HK-2 (cell line): ENCODE results near the gene ACOX3.

Experiments
- DNase-seq: peaks from one replicate; pipeline ENCODE4 v3.0.0-alpha.2; 2018; ENCODE audit not compliant: unreplicated experiment

The ACOX3 gene

DNA sequence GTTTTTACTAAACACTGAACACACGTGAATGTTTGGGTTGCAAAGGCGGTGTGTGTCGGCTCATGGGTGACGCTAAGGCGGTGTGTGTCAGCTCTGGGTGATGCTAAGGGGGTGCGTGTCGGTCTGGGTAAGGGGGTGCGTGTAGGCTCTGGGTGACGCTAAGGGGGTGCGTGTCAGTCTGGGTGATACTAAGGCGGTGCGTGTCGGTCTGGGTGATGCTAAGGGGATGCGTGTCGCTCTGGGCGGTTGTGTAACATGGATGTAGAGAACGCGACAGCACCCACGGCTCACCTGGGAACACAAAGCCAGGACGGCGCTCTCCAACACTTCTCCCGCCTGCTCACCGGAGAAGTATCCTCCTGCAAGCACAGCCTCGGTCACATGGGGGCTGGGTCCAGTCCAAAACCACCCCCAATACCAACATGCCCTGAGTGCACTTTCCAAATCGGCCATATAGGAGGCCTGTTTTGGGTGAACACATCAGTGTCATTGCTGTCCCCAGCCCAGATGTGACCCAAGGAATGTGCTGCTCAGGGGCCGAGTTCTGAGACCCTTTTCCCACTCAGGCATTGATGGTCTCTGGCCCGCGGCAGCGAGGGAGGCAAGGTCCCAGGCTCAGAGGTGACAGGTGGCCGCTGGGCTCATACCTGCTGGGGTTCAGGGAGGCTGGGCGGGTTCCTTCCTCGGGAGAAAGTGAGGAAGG lies 67.1 kb downstream of the ACOX3 start:
- no peak for DNase-seq

- DNase-seq, result no peak
Measured at GRCh38 chr4:8372506-8372905, 68.0 kb downstream of the ACOX3 start.

GRCh38 chr4:8371596-8371995 lies 68.9 kb downstream of the ACOX3 start:
- DNase-seq, result no peak

DNA sequence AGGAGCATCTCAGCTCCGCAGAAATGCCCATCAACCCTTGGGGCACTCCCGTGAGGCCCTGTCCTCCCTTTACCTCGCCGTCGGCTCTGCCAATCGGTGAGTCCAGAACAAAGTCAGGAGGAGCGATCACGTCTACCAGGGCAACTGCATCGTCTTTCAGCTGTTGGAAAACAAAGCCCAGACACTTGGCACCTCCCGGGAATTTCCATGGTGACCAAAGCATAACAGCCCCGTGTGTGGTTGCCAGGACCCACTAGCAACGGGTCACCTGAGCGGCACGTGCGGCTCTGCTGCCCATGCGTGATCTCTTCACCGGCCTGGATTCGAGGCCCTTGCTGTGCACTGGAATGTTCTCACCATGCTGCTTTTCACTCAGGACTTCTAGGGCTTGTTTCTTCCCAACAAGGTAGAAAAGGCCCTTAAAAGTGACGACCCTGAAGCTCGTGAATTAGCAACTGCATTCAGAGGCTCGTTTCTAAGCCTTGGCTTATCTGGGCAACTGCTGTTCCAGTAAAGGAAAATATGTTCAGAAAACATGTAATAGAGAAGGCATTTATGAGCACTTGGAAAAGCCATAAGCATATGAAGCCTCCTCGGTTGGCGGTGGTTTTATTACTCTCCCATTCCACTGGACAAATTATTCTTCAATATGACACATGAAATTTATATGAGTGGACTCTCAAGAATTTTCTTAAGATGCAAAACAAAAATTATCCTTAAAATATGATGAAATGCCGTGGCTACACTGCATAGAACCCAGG lies 69.5 kb downstream of the ACOX3 start:
- no peak for DNase-seq

DNA sequence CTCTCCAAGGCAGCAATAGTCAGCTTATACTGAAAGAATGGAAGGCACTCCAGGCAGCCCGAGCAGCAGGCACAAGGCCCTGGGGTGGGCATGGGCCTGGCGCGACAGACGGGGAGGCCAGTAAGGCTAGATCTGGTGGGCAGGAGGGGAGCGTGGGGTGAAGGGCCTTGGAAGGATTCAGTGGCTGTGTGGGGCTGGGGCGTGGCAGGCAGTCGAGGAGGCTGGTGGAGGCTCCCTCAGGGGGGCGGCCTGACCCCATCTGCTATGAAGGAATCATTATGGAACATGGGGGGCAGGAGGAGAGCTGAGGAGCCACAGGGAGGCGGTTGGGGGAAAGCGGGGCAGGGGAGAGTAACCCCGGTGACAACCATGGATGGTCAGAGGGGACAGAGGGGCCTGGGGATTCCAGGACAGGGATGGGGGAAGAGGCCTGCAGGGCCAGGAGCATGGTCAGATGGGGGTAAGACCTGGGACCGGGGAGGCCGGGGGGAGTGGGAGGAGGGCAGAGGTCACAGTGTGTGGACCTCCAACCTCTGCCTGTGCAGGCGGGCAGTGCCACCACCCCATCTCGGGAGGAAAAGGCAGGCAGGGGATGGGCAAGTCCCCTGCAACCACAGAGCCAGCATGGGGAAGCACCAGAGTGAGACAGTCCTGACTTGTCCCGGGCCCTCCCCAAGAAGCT lies 70.3 kb downstream of the ACOX3 start:
- no peak for DNase-seq

DNA sequence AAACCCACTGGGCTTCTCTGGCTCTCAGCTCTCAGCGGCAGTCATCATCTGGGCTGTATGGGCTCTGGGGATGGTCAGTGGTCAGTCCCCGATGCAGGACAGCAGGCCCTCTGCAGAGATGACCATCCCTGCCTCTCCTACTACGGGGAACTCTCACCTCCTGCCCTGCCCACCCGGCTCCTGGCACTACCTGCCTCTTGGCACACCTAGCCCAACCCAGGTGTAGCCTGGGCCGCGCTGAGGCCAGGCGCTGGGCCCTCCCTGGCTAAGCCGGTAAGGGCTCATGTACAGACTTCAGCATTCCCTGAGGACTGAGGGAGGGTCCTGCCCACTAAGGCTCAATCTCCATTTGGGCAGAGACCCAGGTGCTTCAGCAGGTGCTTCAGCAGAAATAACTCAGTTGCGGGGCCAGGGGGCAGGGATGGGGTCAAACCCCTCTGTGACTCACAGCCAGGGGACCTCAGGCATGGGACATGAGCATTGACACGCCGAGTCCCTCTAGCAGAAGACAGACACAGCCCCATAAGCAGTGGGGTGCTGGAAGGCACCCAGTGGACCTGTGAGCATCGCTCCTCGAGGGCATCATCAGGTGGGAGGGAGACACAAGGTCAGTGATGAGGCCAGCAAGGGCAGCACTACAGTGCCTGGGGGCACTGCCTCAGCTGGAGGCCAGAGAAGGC lies 71.0 kb downstream of the ACOX3 start:
- DNase-seq, result no peak

DNA sequence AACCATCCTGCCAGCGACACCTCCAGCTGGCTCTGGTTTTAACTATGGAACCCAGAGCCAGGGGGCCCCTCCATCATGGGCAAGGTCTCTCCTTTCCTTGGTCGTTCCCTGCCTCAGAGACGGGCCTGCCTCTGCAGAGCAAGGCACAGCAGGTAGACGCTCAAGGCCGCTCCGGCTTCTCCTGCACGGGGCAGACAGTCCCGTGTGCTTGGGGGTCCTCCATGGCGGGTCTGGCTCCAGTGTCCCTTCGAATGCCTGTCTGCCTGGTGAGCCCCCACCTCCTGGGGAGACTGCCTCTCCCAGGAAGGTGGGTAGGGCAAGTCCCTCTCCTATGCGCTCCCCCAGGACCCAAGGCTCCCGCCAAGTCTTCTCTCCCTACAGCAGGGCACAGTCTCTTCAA lies 71.5 kb downstream of the ACOX3 start:
- no peak for DNase-seq

DNA sequence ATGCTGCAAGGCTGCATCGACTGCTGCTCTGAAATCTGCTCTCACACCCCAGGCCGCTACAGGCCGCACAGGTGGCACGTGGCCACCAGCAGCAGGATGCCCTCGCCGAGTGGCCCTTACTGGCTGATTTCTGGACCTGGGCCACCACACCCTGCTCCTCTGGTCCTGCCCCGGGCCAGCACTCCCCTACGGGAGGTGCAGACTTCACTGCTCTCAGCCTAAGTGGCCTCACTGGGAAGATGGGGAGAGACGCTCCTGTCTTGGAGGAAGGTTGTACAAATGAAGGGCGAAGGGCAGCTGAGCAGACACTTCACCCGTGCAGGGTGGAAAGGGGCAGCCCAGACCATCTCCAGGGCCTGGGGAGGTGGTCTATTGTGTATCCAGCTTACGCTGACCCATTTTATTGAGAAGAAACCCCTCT lies 72.5 kb downstream of the ACOX3 start:
- no peak for DNase-seq

GRCh38 chr4:8366601-8367000 lies 73.9 kb downstream of the ACOX3 start:
- no peak for DNase-seq

DNA sequence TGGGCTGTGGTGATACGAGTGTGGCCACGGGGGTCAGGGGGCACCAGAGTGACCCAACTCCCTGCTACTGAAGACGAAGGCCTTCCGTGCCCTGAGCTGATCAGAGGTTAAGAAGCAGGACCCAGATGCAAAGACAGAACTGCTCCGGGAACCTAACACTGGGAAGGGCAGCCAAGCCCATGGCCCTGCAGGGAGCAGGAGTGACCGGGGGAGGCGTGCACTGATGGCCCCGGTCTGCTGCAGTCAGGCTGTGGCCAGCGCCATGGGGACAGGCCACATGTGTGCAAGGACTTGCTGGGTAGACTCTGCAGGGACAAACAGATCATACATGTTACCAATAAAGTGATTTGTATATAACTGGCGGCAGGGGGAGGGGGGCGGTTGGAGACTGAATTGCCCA lies 74.6 kb downstream of the ACOX3 start:
- no peak for DNase-seq

GRCh38 chr4:8365353-8365752 lies 75.2 kb downstream of the ACOX3 start:
- no peak for DNase-seq

- no peak for DNase-seq
Measured at GRCh38 chr4:8364848-8365350, 75.6 kb downstream of the ACOX3 start.

- DNase-seq, result no peak
Measured at GRCh38 chr4:8364141-8364540, 76.4 kb downstream of the ACOX3 start.

GRCh38 chr4:8362483-8362882 lies 78.0 kb downstream of the ACOX3 start:
- DNase-seq, result no peak

GRCh38 chr4:8359193-8359592 lies 81.3 kb downstream of the ACOX3 start:
- DNase-seq, result no peak

DNA sequence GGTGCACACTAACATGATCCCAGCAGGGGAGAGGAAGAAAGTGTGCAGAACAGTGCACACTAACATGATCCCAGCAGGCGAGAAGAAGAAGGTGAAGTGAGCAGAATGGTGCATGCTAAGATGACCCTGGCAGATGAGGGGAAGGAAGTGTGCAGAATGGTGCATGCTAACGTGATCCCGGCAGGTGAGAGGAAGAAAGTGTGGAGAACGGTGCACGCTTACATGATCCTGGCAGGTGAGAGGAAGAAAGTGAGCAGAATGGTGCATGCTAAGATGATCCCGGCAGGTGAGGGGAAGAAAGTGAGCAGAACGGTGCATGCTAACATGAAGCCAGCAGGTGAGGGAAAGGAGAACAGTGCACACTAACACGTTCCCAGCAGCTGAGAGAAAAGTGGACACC lies 83.7 kb downstream of the ACOX3 start:
- DNase-seq, result no peak

- DNase-seq, result no peak
Measured at GRCh38 chr4:8355864-8356565, 84.5 kb downstream of the ACOX3 start.

- no peak for DNase-seq
Measured at GRCh38 chr4:8355306-8355705, 85.2 kb downstream of the ACOX3 start.

DNA sequence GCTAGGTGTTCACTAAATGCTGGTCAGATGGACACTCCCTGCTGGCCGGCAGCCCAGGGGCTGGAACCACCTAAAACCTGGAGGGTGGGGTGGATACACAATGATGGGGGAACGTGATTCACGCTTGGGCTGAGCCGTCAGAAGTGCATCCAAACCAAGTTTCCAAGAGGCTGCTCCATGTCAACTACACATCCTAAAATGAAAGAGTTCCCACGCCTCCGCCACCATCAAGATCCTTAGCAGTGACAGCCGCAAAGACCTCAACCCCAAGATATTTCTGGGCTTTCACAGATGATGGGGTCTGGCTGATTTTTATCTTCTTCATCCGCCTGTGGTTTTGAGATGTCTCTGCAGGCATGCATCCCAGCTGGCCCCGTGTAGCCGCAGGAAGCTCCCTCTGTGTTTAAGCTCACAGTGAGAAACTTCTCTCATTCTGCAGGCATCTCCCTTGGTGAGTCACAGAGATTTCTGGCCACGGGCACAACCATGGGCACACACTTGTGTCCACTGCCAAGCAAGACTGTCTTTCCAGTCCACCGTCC lies 86.5 kb downstream of the ACOX3 start:
- DNase-seq, result no peak

GRCh38 chr4:8353158-8353669 lies 87.3 kb downstream of the ACOX3 start:
- no peak for DNase-seq
